GM19455 (cell line): ENCODE results near the gene LRRC75B.
"Not testable (repeated sequence)": the region's sequence is repeated elsewhere in the genome, so short reads cannot be mapped to it uniquely, and the experiment has no call there.

Experiments used
- ATAC-seq: cut with Tn5 transposase; IDR thresholded peaks from one replicate; pipeline ENCODE4 v1.9.1; 2021; ENCODE audit not compliant: unreplicated experiment

Gene LRRC75B

DNA sequence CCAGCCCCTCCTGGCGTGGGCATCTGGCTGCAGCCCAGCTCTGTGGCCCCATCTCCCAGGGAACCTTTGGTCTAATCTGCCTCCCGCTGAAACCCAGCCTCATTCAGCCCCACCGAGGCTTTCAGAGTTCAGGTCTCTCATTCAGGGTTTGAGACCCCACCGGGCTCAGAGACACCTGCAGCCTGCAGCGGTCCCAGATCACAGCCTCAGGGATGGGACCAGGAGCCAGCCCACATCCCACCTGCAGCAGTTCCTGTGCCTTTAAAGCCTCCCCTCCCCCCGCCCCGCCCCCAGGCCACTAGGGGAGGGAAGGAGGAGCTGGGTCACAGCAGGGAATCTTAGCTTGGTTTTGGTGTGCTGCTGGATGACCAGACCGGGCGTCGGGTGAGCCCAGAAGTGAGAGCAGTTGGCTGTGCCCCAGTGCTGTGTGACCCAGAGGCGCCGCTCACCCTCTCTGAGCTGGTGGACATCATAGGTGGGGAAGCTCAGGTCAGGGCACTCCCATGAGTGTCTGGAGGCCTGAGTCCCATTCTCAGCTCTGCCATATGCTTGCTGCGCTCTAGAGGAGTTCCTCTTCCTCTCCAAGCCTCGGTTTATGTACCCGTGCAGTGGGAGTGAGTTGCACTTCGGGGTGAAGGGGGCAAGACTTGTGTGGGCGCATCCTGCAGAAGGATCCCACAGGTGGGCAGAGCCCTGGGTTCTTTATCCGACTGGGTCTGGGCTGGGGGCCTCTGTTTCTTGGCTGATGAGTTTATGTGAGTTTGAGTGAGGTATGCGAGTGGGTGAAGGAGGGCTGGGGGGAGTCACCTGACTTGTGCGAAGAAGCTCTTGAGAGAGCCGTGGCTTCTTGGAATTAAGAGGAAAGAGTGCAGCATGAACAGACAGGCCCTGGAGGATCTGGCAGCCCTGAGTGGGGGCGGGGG is 10.2 kb upstream of the LRRC75B start, which contains the start of gene GGT1:
TSS of gene GGT1 (plus strand) at position 347 of the 923 bp plus-strand sequence. CDS start 7,889 bp downstream, outside the sequence.
- ATAC-seq: not testable (repeated sequence)

- ATAC-seq: not testable (repeated sequence)
These were observed 9.4 kb upstream of the LRRC75B start for GRCh38 chr22:24602105-24602749.

DNA sequence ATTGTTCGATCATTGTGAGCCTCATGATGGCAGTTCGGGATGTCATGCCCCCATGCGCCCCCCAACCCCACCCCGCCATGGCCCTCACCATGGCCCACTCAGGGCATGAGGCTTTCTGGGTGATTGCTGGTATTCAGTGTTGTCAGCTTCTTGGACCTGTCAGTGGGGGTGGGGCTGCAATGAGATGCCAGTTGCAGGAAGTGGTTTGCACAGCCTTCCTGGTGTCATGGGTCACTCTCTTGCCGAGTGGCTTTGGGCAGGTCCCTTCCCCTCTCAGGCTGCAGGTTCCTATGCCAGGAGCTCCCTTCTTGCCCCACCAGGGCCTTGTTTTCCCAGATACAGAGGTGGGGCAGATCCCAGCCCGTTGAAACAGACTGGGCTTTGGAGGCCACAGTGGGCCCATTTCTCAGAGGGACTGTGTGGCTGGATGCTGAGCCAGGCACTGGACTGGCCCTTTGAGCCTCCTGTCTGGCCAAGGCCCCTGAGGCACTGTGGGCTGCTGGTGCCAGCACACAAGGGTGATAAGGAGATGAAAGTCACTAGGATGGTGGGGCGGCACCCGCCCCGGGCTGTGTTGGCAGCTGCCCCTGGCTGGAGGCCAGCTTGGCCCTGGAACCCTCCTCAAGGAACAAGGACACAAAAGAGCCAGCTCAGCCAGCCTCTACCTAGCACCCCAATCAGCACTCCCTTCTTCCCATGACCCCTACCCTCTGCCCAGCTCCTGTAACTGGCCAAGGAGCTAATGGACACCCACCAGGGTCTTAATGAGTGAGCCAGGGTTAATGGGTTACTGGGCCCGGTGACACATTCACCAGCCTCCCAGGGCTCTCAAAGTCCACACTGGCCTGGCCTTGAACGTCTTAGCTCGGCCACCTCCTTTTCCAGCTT is 8.6 kb upstream of the LRRC75B start:
- no peak for ATAC-seq

GRCh38 chr22:24599958-24600715 is 7.3 kb upstream of the LRRC75B start:
- ATAC-seq: not testable (repeated sequence)

DNA sequence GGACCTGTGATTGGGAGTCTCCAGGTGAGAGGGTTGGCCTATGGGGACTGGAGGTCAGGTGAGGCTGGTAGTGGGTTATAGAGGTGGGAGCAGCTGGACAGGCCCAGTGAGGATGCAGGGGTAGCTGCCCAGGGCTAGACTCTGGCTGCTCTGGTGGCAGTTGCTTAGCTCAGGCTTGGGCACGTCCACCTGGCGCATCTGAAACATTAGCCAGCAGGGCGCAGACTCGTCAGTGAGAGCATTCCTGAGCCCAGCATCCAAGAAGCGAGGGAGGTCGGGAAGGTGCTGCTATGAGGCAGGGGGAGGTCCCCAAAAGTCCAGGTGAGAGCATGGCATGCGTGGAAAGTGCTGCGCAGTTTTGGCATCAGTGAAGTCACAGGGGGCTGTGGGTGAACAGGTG is 6.6 kb upstream of the LRRC75B start:
- ATAC-seq: no peak

- ATAC-seq: not testable (repeated sequence)
These were observed 4.2 kb upstream of the LRRC75B start for GRCh38 chr22:24597076-24597475.

DNA sequence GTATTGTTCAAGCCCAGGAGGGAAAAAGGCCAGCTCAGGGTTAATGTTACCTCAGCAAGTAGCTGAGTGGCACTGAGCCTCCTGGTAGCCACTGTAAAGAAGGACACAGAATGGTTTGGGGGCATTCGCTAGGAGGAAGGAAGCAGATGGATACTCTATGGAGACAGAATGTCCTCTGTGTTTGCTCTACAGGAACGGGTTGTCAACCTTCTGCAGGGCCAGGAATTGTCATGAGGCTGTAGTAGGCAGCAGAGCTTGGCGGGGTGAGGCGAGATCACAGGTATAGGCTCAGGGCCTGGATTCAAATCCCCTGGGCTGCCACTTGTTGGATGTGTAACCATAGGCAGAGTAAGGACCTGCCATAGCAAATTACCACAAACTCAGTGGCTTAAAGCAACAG is 3.0 kb upstream of the LRRC75B start:
- ATAC-seq: no peak

GRCh38 chr22:24595228-24595627 is 2.4 kb upstream of the LRRC75B start:
- no peak for ATAC-seq

DNA sequence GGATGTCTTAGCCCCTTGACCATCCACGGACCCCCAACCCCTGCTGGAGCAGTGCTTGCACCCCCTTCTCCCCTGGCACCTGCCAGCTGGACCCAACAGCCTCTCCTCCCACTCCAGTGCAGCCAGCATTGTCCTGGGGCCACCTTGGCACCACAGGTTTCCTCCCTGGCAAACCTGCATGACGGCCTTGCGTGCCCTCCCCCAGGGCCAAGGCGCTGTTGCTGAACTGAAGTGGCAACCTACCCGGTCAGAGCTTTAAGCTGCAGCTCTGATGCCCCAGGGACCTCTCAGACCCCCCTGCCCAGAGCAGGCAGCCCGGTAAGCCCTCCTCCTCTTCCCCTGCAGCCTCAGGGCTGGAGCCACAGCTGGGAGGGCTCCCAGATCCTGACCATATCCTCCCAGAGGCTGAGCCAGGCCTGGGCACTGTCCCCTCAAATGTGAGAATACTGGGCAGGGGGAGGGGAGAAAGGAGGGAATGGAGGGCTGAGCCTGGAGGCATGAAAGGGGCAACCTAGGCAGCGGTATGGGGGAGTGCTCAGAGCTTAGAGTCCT is 1.8 kb upstream of the LRRC75B start:
- ATAC-seq: no peak

DNA sequence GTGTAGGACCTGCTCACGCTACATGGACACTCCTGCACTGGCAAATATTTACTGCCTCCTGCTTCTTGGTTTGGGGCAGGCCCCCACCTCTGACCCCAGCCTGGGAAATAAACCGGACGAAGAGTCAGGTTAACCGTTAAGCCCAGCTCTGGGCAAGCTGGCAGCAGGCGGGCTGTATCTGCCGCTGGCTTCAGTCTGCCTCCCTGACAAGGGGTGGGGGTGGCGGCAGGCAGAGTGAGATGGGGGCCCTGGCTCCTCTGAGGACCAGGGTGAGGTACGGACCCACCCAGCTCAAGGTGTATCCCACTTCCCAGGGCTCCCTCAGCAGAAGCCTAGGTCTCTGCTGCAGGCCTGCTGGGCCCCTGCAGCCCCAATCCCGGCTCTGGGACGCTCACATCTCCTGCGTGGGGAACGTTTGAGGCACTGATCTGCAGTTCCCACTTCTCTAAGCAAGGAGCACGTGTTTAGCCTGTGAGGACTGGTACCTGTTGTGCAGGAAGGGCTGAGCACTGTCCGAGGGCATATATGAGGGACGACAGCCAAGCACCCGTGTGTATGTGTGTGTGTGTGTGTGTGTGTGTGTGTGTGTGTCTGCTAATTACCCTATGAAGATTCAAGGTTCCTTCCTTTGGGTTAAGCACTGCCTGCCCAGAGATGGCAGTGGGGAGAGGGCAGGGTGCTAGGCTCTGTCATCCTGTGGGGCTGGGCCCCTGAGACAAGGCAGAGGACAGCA is 1.1 kb upstream of the LRRC75B start:
- ATAC-seq: no peak

DNA sequence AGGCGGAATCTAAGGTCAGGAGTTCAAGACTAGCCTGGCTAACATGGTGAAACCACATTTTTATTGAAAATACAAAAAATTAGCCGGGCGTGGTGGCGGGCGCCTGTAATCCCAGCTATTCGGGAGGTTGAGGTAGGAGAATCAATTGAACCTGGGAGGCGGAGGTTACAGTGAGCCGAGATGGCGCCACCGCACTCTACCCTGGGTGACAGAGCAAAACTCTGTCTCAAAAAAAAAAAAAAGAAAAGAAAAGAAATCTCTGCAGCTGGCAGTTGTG is 624 bp upstream of the LRRC75B start:
- ATAC-seq: not testable (repeated sequence)

- no peak for ATAC-seq
These were observed 619 bp downstream of the LRRC75B start for GRCh38 chr22:24592058-24592850.

DNA sequence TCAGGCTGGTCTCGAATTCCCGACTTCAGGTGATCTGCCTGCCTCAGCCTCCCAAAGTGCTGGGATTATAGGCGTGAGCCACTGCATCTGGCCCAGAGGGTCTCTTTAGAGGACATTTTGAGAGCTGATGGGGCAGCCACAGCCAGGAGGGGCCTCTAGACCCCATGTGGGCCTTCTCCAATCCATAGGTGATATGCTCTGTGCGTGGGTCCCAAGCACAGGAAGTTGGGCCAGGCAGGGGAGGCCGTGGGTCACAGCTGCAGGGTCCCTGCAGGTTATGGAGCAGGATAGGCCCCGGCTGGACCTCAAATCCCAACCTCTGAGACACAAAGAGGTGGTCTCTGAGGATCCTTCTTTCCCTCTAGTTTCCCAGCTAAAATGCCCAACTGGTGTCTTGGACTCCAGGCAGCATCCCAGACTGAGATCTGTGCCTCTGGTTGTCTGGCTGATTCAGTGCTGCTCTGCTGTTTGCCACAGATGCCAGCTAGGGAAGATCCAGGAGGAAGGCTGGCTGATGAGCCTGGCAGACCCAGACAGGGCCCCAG is 1.5 kb downstream of the LRRC75B start:
- ATAC-seq: no peak

- no peak for ATAC-seq
These were observed 2.2 kb downstream of the LRRC75B start for GRCh38 chr22:24590596-24591173.

- no peak for ATAC-seq
These were observed 3.3 kb downstream of the LRRC75B start for GRCh38 chr22:24589518-24590030.

- ATAC-seq: no peak
These were observed 4.0 kb downstream of the LRRC75B start for GRCh38 chr22:24588757-24589481.

- no peak for ATAC-seq
These were observed 4.5 kb downstream of the LRRC75B start for GRCh38 chr22:24588381-24588756.
